Kidney capillary endothelial cell (primary cell): ENCODE results near the gene OR4F6.
A peak's percentile ranks its signal among the peaks of the same experiment; 100 is the strongest.
"Not testable (repeated sequence)": the region's sequence is repeated elsewhere in the genome, so short reads cannot be mapped to it uniquely, and the experiment has no call there.

Experiments used
- DNase-seq: peaks from one replicate; pipeline ENCODE4 v3.0.0-alpha.2; 2018; ENCODE audit warnings: low spot score

Gene OR4F6, protein sequence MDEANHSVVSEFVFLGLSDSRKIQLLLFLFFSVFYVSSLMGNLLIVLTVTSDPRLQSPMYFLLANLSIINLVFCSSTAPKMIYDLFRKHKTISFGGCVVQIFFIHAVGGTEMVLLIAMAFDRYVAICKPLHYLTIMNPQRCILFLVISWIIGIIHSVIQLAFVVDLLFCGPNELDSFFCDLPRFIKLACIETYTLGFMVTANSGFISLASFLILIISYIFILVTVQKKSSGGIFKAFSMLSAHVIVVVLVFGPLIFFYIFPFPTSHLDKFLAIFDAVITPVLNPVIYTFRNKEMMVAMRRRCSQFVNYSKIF

GRCh38 chr15:101803209-101803608 is at the start of gene OR4F6:
TSS of gene OR4F6 (plus strand) at chr15:101803509. CDS start at chr15:101805720, 2,211 bp downstream.
- DNase-seq: no peak

GRCh38 chr15:101764669-101765339 is 38.5 kb upstream of the OR4F6 start:
- DNase-seq: not testable (repeated sequence)

- not testable (repeated sequence) for DNase-seq
Observed at GRCh38 chr15:101765340-101765671, 38.0 kb upstream of the OR4F6 start.

- no peak for DNase-seq
Observed at GRCh38 chr15:101765772-101766456, 37.4 kb upstream of the OR4F6 start.

- not testable (repeated sequence) for DNase-seq
Observed at GRCh38 chr15:101767083-101767640, 36.1 kb upstream of the OR4F6 start.

DNA sequence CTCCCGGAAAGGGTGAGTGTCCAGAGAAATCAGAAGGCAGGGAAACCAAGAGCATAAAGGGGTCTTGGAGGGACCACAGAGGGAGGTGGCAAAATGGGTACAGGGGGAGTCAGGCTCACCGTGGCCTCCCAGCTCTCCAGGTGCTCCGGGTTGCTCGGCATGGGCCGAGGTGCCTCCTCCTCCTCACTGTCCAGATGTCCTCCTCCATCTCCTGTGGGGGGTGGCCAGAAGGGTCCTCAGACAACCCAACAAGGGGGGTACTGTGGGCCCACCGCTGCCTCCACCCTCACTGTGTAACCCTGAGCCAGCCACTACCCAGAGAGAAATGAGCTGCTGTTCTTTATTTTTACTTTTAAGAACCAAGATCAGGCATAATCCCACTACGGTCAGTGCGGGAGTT is 30.4 kb upstream of the OR4F6 start:
- no peak for DNase-seq

DNA sequence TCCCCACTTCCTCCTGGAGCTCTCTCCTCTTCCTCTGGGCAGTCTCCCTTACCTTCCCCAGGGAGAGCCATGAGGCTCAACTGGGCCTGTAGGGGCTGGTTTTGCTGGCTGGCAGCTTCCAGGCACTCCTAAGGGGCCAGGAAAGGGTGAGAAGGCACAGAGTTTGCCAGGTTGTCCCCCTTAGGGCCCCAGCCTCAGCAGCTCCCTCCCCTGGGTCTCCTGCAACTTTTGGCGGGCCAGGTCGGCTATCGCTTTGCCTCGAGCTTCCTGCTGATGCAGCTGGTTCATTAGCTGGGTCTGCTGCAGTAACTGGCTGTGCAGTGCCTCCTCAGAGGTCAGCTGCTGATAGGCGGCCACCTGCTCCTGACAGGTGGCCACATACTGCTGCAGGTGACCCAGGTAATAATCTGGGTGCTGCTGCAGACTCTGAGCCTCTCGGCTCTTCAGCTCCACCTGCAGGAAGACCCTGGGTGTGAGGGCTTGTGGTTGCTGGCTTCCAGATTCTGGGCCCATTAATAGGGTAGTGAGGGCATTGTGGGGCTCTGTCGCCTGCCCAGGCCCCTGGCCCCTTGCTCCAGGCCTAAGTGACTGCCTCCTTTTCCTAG is 29.7 kb upstream of the OR4F6 start:
- no peak for DNase-seq

DNA sequence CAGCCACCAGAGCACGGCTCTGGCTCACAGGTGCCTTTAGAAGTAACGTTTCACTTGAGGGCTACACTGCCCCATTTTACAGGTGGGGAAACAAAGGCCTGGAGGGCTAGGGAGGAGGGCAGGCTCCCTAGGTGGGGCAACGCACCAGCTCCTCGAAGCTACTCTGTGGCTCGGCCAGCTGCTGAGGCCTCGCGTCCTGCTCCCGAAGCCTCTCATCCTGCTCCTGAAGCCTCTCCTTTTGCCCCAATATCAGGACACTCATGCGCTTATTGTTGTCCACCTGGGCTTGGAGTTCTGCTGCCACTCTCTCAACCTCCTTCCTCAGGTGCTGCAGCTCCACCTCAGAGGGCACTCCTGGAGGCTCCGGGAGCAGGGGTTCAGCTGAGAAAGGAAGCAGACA is 28.2 kb upstream of the OR4F6 start:
- no peak for DNase-seq

DNA sequence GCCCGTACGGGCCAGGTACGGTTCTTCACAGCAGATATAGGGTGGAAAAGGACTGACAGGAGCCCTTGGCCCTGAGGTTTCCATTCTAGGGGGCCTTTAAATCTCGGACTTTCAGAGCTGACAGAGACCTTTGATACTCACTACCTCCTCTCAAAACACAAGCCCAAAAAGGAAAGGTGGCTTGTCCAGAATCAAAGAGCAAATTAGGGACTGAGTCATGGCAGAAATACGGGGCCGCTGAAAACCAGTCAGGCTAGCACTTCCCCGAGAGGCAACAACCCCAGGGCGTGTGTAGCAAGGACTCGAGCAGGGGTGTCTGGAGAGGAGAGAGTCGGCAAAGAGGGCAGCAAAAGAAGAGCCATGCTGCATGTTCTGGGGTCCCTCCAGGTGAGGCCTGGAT is 24.7 kb upstream of the OR4F6 start:
- not testable (repeated sequence) for DNase-seq

GRCh38 chr15:101780225-101780624 is 23.1 kb upstream of the OR4F6 start:
- DNase-seq: not testable (repeated sequence)

- no peak for DNase-seq
Observed at GRCh38 chr15:101781928-101782327, 21.4 kb upstream of the OR4F6 start.

GRCh38 chr15:101784644-101785043 is 18.7 kb upstream of the OR4F6 start:
- no peak for DNase-seq

- not testable (repeated sequence) for DNase-seq
Observed at GRCh38 chr15:101786422-101786821, 16.9 kb upstream of the OR4F6 start.

GRCh38 chr15:101788001-101788400 is 15.3 kb upstream of the OR4F6 start:
- not testable (repeated sequence) for DNase-seq

DNA sequence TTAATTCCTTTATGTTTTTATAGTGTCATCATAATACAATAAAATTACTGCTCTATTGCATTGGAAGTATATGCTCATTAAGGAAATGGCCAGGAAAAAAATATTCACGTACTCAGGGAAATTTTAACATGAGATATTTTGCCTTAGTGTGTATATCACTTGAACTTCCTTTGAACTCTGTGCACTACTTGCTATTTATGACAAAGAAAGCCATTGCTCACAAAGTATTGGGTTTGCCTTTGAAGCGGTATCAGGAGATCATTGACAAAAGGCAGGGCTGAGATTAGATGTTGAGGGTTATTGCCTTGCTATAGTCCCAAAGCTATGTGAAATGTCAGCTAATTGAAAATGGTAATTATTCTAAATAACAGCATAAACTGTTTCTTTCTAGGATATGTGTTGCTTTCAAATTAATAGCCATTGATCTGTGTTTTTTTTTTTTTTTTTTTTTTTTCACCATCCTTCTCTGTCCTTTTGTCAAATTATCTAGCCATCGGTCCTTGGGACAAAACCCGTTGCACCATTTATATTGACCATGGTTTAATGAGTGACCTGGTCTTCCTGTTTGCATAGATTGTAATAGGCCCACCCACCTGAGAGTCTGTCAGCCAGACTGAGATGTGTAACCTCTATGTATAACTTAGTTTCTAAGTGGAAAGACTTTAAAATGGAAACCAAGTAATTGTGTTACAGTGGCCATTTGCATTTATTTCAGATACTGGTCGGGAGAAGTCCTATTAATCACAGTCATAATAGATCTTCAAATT is 14.6 kb upstream of the OR4F6 start:
- not testable (repeated sequence) for DNase-seq

GRCh38 chr15:101790748-101791147 is 12.6 kb upstream of the OR4F6 start:
- DNase-seq: not testable (repeated sequence)

DNA sequence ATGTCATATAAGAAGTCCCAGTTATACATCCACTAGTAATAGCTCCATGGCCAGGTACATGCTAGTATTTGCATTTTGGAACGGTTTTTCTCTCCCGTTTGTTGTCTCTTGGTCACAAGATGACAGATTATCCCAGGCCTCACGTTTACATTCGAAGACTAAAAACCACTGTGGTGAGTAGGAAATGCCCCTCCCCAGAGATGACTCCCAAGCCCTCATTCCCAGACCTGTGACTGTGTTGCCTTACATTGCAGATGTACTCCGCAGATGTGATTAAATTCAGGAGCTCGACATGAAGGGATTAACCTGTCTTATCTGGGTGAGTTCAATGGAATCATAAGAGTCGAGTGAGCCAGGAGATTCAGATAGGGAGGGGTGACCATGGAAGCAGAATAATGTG is 9.3 kb upstream of the OR4F6 start:
- DNase-seq: not testable (repeated sequence)

DNA sequence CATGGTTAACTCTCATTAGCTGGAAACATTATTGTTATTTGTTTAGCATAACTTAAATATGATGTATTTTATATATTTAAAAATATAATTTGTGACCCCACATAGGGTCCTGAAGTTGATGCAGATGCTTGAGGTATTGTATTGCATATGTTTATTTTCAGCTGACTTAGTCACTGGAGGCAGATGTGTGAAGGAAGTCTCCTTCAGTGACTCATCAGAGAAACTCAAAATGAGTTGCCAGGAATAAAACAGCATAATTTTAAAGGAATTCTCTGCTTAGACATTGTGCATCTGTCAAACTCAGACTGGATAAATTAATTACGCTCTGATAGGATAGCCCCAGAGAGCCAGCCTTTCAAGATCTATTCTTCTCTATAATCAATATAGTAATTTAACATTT is 7.9 kb upstream of the OR4F6 start:
- DNase-seq: peak; percentile 72

GRCh38 chr15:101799665-101800064 is 3.6 kb upstream of the OR4F6 start:
- no peak for DNase-seq

DNA sequence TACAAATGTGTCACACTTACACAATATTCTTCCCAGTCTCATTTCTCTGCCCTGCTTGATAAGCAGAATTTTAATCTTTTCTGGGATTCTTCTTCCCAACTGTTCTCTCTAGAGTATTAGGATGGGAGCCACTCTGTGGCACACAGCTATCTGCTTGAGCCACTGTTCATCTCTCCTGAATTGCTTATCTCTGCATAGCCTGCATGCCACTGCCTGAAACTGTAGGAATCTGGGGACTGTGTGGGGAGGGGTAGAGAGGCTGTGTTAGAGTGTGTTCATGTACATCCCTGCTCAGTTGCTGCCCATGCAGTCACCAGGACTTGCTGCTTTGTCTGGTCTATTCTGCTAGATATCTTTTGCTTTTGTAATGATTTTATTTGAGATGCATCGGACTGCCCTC is 2.3 kb upstream of the OR4F6 start:
- DNase-seq: no peak

DNA sequence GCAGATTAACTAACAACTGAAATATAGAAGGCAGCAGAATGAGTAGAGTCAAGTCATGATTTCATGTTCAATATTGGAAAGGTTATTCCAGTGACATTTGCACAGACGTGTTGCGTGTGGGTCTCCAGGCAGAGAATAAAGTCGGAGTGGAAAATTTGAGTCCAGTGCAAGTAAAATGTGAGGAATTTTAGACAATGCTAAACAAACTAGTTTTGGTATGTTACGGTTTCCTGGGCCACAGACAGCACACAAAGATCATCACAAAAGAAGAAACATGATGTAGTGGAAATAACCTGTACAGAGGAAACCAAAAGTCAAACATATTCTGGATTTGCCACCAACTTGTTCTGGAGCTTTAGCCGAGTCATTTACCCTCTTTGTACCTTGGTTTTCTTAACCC is 367 bp downstream of the OR4F6 start:
- DNase-seq: no peak

GRCh38 chr15:101804375-101804774 is 1.1 kb downstream of the OR4F6 start:
- DNase-seq: no peak
